HG03196 (cell line): ENCODE results near the gene VCL.
"Not testable (repeated sequence)": the region's sequence is repeated elsewhere in the genome, so short reads cannot be mapped to it uniquely, and the experiment has no call there.

Source experiments
- ATAC-seq: cut with Tn5 transposase; IDR thresholded peaks from one replicate; pipeline ENCODE4 v1.9.1; 2021; ENCODE audit not compliant: unreplicated experiment

Gene VCL

GRCh38 chr10:74035303-74035702, 37.4 kb downstream of the VCL start:
- no peak for ATAC-seq

GRCh38 chr10:74036474-74036873, 38.6 kb downstream of the VCL start:
- no peak for ATAC-seq

GRCh38 chr10:74039561-74040145, 41.7 kb downstream of the VCL start:
- no peak for ATAC-seq

- ATAC-seq = no peak
Measured at GRCh38 chr10:74040200-74041126, 42.5 kb downstream of the VCL start.

- no peak for ATAC-seq
Measured at GRCh38 chr10:74044419-74044818, 46.5 kb downstream of the VCL start.

GRCh38 chr10:74047304-74047703, 49.4 kb downstream of the VCL start:
- ATAC-seq = no peak

GRCh38 chr10:74047871-74048270, 50.0 kb downstream of the VCL start:
- no peak for ATAC-seq

GRCh38 chr10:74048433-74048832, 50.5 kb downstream of the VCL start:
- no peak for ATAC-seq

GRCh38 chr10:74049955-74050354, 52.0 kb downstream of the VCL start:
- no peak for ATAC-seq

GRCh38 chr10:74050653-74051052, 52.7 kb downstream of the VCL start:
- no peak for ATAC-seq

- no peak for ATAC-seq
Measured at GRCh38 chr10:74051736-74052342, 53.9 kb downstream of the VCL start.

GRCh38 chr10:74052994-74053393, 55.1 kb downstream of the VCL start:
- ATAC-seq = no peak

- ATAC-seq = no peak
Measured at GRCh38 chr10:74055383-74056049, 57.6 kb downstream of the VCL start.

GRCh38 chr10:74056050-74056818, 58.3 kb downstream of the VCL start:
- peak; percentile 40 for ATAC-seq

- ATAC-seq = no peak
Measured at GRCh38 chr10:74058071-74058470, 60.2 kb downstream of the VCL start.

- no peak for ATAC-seq
Measured at GRCh38 chr10:74058658-74059057, 60.7 kb downstream of the VCL start.

GRCh38 chr10:74061104-74061503, 63.2 kb downstream of the VCL start:
- no peak for ATAC-seq

- ATAC-seq = not testable (repeated sequence)
Measured at GRCh38 chr10:74061978-74062377, 64.1 kb downstream of the VCL start.

GRCh38 chr10:74063256-74063655, 65.3 kb downstream of the VCL start:
- no peak for ATAC-seq
